DMS153 (cell line): ENCODE data around the gene ALMS1.
"Not testable (repeated sequence)": the region's sequence is repeated elsewhere in the genome, so short reads cannot be mapped to it uniquely, and the experiment has no call there.

ENCODE experiments used
- DNase-seq: peaks from one replicate; lab custom pipeline; 2025; lab: John Stamatoyannopoulos, UW

ALMS1 gene

GRCh38 chr2:73624625-73625024 is 239.0 kb downstream of the ALMS1 start:
- DNase-seq: not testable (repeated sequence)

- not testable (repeated sequence) for DNase-seq
Observed at GRCh38 chr2:73626237-73626636, 240.6 kb downstream of the ALMS1 start.

GRCh38 chr2:73628493-73628892 is 242.9 kb downstream of the ALMS1 start:
- DNase-seq: not testable (repeated sequence)

- not testable (repeated sequence) for DNase-seq
Observed at GRCh38 chr2:73630662-73631266, 245.1 kb downstream of the ALMS1 start.

GRCh38 chr2:73636977-73637376 is 251.3 kb downstream of the ALMS1 start:
- not testable (repeated sequence) for DNase-seq

GRCh38 chr2:73638429-73638828 is 252.8 kb downstream of the ALMS1 start:
- DNase-seq: no peak

GRCh38 chr2:73640511-73640911 is 254.9 kb downstream of the ALMS1 start:
- no peak for DNase-seq

GRCh38 chr2:73640946-73641766 is 255.5 kb downstream of the ALMS1 start:
- DNase-seq: no peak

GRCh38 chr2:73641767-73642062 is 256.1 kb downstream of the ALMS1 start:
- DNase-seq: no peak

GRCh38 chr2:73642338-73643018 is 256.8 kb downstream of the ALMS1 start, which contains the start of gene NAT8:
Gene NAT8 (minus strand): TSS chr2:73642422. CDS start chr2:73641628, 794 bp downstream.
- no peak for DNase-seq

GRCh38 chr2:73647690-73648089 is 262.1 kb downstream of the ALMS1 start:
- not testable (repeated sequence) for DNase-seq

GRCh38 chr2:73651591-73652230 is 266.1 kb downstream of the ALMS1 start:
- no peak for DNase-seq

GRCh38 chr2:73652348-73652747 is 266.7 kb downstream of the ALMS1 start:
- DNase-seq: no peak

- DNase-seq: no peak
Observed at GRCh38 chr2:73654175-73654574, 268.5 kb downstream of the ALMS1 start.
